GM18951 (cell line): Measurements from ENCODE around the gene DNAJB1.
A peak's percentile ranks its signal among the peaks of the same experiment; 100 is the strongest.
"Not testable (repeated sequence)": the region's sequence is repeated elsewhere in the genome, so short reads cannot be mapped to it uniquely, and the experiment has no call there.

Experiments used
- POLR2A ChIP-seq: IDR thresholded peaks from 4 replicates; pipeline ENCODE4 v1.6.1; 2011; ENCODE audit warnings: mild to moderate bottlenecking; ENCODE audit not compliant: insufficient read length, insufficient read depth; ENCODE audit errors: extremely low read depth
- in situ Hi-C: fragments of 300-500 bp; cut with MboI; formaldehyde crosslinking; loops from one replicate; pipeline ENCODE4 v1.12.0; 2022; ENCODE audit warnings: low sequenced_read_pairs, mixed read lengths, inconsistent platforms; ENCODE audit not compliant: unreplicated experiment

Gene DNAJB1

GRCh38 chr19:14507704-14508542 is 10.3 kb downstream of the DNAJB1 start:
- in situ Hi-C loops: no loop called here
- TF ChIP-seq POLR2A: no peak

GRCh38 chr19:14505488-14506239 is 12.5 kb downstream of the DNAJB1 start:
- in situ Hi-C loops: no loop called here
- TF ChIP-seq POLR2A: no peak

GRCh38 chr19:14504575-14504974 is 13.6 kb downstream of the DNAJB1 start:
- in situ Hi-C loops: not testable (repeated sequence)

- in situ Hi-C loops: no loop called here
- TF ChIP-seq POLR2A: no peak
These were observed 14.9 kb downstream of the DNAJB1 start for GRCh38 chr19:14503285-14503684.

- TF ChIP-seq POLR2A: no peak
- in situ Hi-C loops: no loop called here
These were observed 15.7 kb downstream of the DNAJB1 start for GRCh38 chr19:14502334-14503092.

- in situ Hi-C loops: loop anchor here (25.0 kb wide), 1 partner anchor 310 kb away; no protein-coding TSS in a partner anchor
- TF ChIP-seq POLR2A: no peak
These were observed 20.8 kb downstream of the DNAJB1 start for GRCh38 chr19:14497228-14497921.

- in situ Hi-C loops: loop anchor here (25.0 kb wide), 1 partner anchor 310 kb away; no protein-coding TSS in a partner anchor
- no peak for TF ChIP-seq POLR2A
These were observed 21.4 kb downstream of the DNAJB1 start for GRCh38 chr19:14496834-14497227.

GRCh38 chr19:14496029-14496833 is 22.0 kb downstream of the DNAJB1 start, which contains the start of gene GIPC1:
TSS of gene GIPC1 (minus strand) at chr19:14496127. CDS start at chr19:14482976, 13,151 bp downstream.
- peak; percentile 28 for TF ChIP-seq POLR2A
- in situ Hi-C loops: loop anchor here (25.0 kb wide), 1 partner anchor 309 kb away; no protein-coding TSS in a partner anchor

- in situ Hi-C loops: loop anchor here (25.0 kb wide), 1 partner anchor 308 kb away; no protein-coding TSS in a partner anchor
- TF ChIP-seq POLR2A: no peak
These were observed 22.5 kb downstream of the DNAJB1 start for GRCh38 chr19:14495672-14496028.

GRCh38 chr19:14494910-14495671 is 23.1 kb downstream of the DNAJB1 start:
- no peak for TF ChIP-seq POLR2A
- in situ Hi-C loops: loop anchor here (25.0 kb wide), 1 partner anchor 308 kb away; no protein-coding TSS in a partner anchor

- in situ Hi-C loops: loop anchor here (25.0 kb wide), 1 partner anchor 307 kb away; no protein-coding TSS in a partner anchor
- no peak for TF ChIP-seq POLR2A
These were observed 23.8 kb downstream of the DNAJB1 start for GRCh38 chr19:14494411-14494810.

- in situ Hi-C loops: loop anchor here (25.0 kb wide), 1 partner anchor 306 kb away; no protein-coding TSS in a partner anchor
These were observed 25.4 kb downstream of the DNAJB1 start for GRCh38 chr19:14492756-14493337.

More at GRCh38 chr19:14492756-14493337, 25.4 kb downstream of the DNAJB1 start:
- TF ChIP-seq POLR2A: no peak
